Measurements from ENCODE around the gene KRT25. TPM values are rescaled to one million over a fixed set of nuclear protein-coding genes. Genes with fewer than 3 reads are reported as not detected.

Gene KRT25
- total RNA-seq, 1 experiment from 2014 or later, result not detected

DNA sequence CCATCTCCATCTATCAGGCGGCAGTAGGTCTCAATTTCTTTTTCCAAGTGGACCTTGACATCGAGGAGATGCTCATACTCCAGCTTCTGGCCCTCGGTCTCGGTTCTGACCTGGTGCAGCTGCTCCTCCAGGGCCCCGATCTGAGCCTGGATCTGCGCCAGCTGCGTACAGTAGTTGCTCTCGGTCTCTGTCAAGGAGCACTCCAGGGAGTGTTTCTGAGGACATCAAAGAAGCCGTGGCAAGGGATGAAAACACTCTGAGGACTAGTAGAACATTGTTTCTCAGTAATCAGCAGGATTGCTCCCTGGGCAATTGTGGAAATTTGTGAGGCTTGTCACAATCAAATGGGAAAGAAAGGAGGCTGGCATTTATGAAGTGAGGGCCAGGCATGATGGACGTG, 38.7 kb upstream of the KRT25 start:
- no peak overlapping the region for H3K4me3 Mint-ChIP-seq
- peaks cover 6% of the 10 kb centered on the region for H3K27me3 Mint-ChIP-seq (ENCODE audit: low read depth)
- H3K36me3 Mint-ChIP-seq, result no peaks in the 10 kb centered on the region
- ATAC-seq, result no peak
- H3K27ac Mint-ChIP-seq, result no peak overlapping the region
- CTCF ChIA-PET, result interaction anchor here (0.5 to 3.6 kb wide), 3 partner anchors 10 to 177 kb away, joined by 3 to 28 read pairs (median 4); no protein-coding TSS in a partner anchor
- POLR2A ChIA-PET, result no interaction called here
- no peaks in the 10 kb centered on the region for H3K4me1 Mint-ChIP-seq
- no peak for DNase-seq (ENCODE audit: low spot score)
- TF ChIP-seq, protein P1, sequence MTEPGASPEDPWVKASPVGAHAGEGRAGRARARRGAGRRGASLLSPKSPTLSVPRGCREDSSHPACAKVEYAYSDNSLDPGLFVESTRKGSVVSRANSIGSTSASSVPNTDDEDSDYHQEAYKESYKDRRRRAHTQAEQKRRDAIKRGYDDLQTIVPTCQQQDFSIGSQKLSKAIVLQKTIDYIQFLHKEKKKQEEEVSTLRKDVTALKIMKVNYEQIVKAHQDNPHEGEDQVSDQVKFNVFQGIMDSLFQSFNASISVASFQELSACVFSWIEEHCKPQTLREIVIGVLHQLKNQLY (CRISPR knock-in tag; IDR thresholded peaks at IDR 0.05), result no peak
- TF ChIP-seq ZNF317 (CRISPR knock-in tag; IDR thresholded peaks at IDR 0.05; ENCODE audit: borderline replicate concordance, low read depth) (no peak), ZNF281 (CRISPR knock-in tag; IDR thresholded peaks at IDR 0.05) (no peak), SOX15 (CRISPR knock-in tag; IDR thresholded peaks at IDR 0.05) (no peak), FOXJ3 (CRISPR knock-in tag; IDR thresholded peaks at IDR 0.05; ENCODE audit: borderline replicate concordance) (no peak), JUN (CRISPR knock-in tag; IDR thresholded peaks at IDR 0.05) (no peak), IRF2 (CRISPR knock-in tag; IDR thresholded peaks at IDR 0.05; ENCODE audit: borderline replicate concordance, low read depth) (no peak)
- TF ChIP-seq, protein P2, sequence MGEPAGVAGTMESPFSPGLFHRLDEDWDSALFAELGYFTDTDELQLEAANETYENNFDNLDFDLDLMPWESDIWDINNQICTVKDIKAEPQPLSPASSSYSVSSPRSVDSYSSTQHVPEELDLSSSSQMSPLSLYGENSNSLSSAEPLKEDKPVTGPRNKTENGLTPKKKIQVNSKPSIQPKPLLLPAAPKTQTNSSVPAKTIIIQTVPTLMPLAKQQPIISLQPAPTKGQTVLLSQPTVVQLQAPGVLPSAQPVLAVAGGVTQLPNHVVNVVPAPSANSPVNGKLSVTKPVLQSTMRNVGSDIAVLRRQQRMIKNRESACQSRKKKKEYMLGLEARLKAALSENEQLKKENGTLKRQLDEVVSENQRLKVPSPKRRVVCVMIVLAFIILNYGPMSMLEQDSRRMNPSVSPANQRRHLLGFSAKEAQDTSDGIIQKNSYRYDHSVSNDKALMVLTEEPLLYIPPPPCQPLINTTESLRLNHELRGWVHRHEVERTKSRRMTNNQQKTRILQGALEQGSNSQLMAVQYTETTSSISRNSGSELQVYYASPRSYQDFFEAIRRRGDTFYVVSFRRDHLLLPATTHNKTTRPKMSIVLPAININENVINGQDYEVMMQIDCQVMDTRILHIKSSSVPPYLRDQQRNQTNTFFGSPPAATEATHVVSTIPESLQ (CRISPR knock-in tag; IDR thresholded peaks at IDR 0.05), result no peak
- no peaks in the 10 kb centered on the region for H3K9me3 Mint-ChIP-seq

DNA sequence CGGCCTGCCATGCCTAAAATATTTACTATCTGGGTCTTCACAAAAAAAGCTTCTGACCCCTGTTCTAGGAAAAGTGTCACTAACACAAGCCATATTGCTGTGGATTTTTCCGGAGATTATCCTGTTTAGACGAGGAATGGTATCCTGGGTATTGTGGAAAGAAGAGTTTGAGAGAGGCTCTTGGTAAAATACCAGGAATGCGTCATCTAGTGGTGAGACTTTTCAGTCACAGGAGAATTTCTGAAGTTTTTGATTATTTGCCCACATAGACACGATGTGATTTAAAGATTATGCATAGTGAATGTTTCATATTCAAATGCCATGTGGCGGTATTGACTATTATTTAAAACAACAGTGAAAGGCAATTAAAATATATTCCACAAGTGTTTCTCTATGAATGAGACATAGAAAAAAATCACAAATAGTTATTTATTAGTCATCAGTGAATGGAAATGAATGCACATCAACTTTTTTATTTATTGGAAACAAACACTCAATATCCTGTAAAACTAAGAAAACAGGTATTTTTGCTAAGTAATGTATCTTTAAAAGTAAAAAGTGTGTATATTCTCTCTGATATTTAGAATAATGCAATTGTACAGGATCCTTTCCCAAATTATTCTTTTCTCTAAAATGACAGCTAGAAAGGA, 36.8 kb upstream of the KRT25 start:
- DNase-seq (ENCODE audit: low spot score), result no peak
- H3K27ac Mint-ChIP-seq, result no peak overlapping the region
- H3K27me3 Mint-ChIP-seq (ENCODE audit: low read depth), result peaks cover 8% of the 10 kb centered on the region
- H3K4me1 Mint-ChIP-seq, result no peaks in the 10 kb centered on the region
- H3K9me3 Mint-ChIP-seq, result no peaks in the 10 kb centered on the region
- CTCF ChIA-PET, result interaction anchor here (1.0 to 3.6 kb wide), 5 partner anchors 12 to 175 kb away, joined by 3 to 28 read pairs (median 4); no protein-coding TSS in a partner anchor
- POLR2A ChIA-PET, result no interaction called here
- ATAC-seq, result no peak; the same call in 1 of the 2 replicates
- peak; percentile 27; the same call in 1 of the 2 replicates for TF ChIP-seq CTCF (IDR thresholded peaks at IDR 0.05)
- TF ChIP-seq, protein P3, sequence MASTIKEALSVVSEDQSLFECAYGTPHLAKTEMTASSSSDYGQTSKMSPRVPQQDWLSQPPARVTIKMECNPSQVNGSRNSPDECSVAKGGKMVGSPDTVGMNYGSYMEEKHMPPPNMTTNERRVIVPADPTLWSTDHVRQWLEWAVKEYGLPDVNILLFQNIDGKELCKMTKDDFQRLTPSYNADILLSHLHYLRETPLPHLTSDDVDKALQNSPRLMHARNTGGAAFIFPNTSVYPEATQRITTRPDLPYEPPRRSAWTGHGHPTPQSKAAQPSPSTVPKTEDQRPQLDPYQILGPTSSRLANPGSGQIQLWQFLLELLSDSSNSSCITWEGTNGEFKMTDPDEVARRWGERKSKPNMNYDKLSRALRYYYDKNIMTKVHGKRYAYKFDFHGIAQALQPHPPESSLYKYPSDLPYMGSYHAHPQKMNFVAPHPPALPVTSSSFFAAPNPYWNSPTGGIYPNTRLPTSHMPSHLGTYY (CRISPR knock-in tag; IDR thresholded peaks at IDR 0.05), result no peak
- H3K36me3 Mint-ChIP-seq, result no peaks in the 10 kb centered on the region
- no peak overlapping the region for H3K4me3 Mint-ChIP-seq

DNA sequence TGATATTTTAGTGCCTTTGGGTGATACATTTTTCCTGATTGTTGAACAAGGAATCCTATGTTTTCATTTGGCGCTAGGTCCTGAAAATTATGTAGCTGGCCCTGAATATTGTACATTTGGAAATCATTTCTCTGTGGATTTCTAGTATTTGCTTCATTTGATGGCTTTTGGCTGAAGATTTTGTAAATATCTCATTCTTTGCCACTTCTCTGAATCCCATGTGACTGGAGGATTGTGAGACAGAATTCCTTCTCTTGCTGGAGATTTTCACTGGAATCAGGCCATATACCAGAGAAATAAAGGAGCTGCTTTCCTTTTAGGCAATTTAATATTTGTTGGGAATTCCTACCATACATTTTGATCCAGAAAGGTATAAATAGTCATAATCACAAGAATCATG, 36.0 kb upstream of the KRT25 start:
- ChIA-PET POLR2A (interaction anchor here (0.5 kb wide), 1 partner anchor 164 kb away, joined by 5 read pairs; no protein-coding TSS in a partner anchor), CTCF (interaction anchor here (1.0 to 3.6 kb wide), 3 partner anchors 13 to 175 kb away, joined by 3 to 28 read pairs (median 4); no protein-coding TSS in a partner anchor)
- H3K36me3 Mint-ChIP-seq, result no peaks in the 10 kb centered on the region
- H3K4me3 Mint-ChIP-seq, result no peak overlapping the region
- TF ChIP-seq SMAD3 (CRISPR knock-in tag; IDR thresholded peaks at IDR 0.05; ENCODE audit: borderline replicate concordance) (no peak), ESRRA (CRISPR knock-in tag; IDR thresholded peaks at IDR 0.05; ENCODE audit: borderline replicate concordance) (no peak), TCF7 (CRISPR knock-in tag; IDR thresholded peaks at IDR 0.05; ENCODE audit: low read depth) (no peak), STAT6 (CRISPR knock-in tag; conservative IDR thresholded peaks at IDR 0.05; ENCODE audit: low read depth) (no peak), GTF2I (CRISPR knock-in tag; conservative IDR thresholded peaks at IDR 0.05) (no peak), RORB (CRISPR knock-in tag; IDR thresholded peaks at IDR 0.05) (no peak), ZNF263 (CRISPR knock-in tag; IDR thresholded peaks at IDR 0.05; ENCODE audit: low read depth) (no peak)
- TF ChIP-seq, protein P2 (CRISPR knock-in tag; IDR thresholded peaks at IDR 0.05), result no peak
- ATAC-seq (no peak), DNase-seq (ENCODE audit: low spot score) (no peak)
- no peaks in the 10 kb centered on the region for H3K4me1 Mint-ChIP-seq
- H3K27me3 Mint-ChIP-seq (ENCODE audit: low read depth), result peaks cover 8% of the 10 kb centered on the region
- H3K27ac Mint-ChIP-seq, result no peak overlapping the region
- H3K9me3 Mint-ChIP-seq, result no peaks in the 10 kb centered on the region
